Loucy (cell line): ENCODE measurements around the gene ADGRG1.

ENCODE experiments used
- H2AFZ ChIP-seq: fragments of 200-600 bp; sonication (generic); 2 replicates; pipeline ENCODE4 v1.6.0; 2016; ENCODE audit warnings: antibody characterized with exemption, mild to moderate bottlenecking, low read length, moderate library complexity
- H3F3A ChIP-seq: fragments of 200-600 bp; 2 replicates; pipeline ENCODE4 v1.6.0; 2016; ENCODE audit warnings: antibody characterized with exemption, low read depth, mild to moderate bottlenecking
- H3K27me3 ChIP-seq: fragments of 200-600 bp; sonication (generic); 2 replicates; pipeline ENCODE4 v1.6.1; 2014; ENCODE audit warnings: low read length, mild to moderate bottlenecking; ENCODE audit not compliant: insufficient read depth, poor library complexity, severe bottlenecking
- H3K36me3 ChIP-seq: fragments of 200-600 bp; sonication (generic); 2 replicates; pipeline ENCODE4 v1.6.1; 2016; ENCODE audit warnings: low read length; ENCODE audit not compliant: insufficient read depth
- H3K4me1 ChIP-seq: fragments of 200-600 bp; sonication (generic); 2 replicates; pipeline ENCODE4 v1.5.1; 2014; ENCODE audit warnings: low read length, mild to moderate bottlenecking; ENCODE audit not compliant: insufficient read depth, poor library complexity, severe bottlenecking
- H3K4me2 ChIP-seq: fragments of 200-600 bp; sonication (generic); 2 replicates; pipeline ENCODE4 v1.6.0; 2014; ENCODE audit warnings: antibody characterized with exemption, low read length, low read depth, mild to moderate bottlenecking; ENCODE audit not compliant: poor library complexity, severe bottlenecking
- H3K4me3 ChIP-seq: fragments of 200-600 bp; sonication (generic); 2 replicates; pipeline ENCODE4 v1.5.1; 2014; ENCODE audit warnings: low read length, mild to moderate bottlenecking, mixed read lengths; ENCODE audit not compliant: poor library complexity, severe bottlenecking
- H3K79me2 ChIP-seq: fragments of 200-600 bp; sonication (generic); 2 replicates; pipeline ENCODE4 v1.6.1; 2014; ENCODE audit warnings: low read length; ENCODE audit not compliant: insufficient read depth
- H3K9ac ChIP-seq: fragments of 200-600 bp; sonication (generic); 2 replicates; pipeline ENCODE4 v1.6.0; 2014; ENCODE audit warnings: mild to moderate bottlenecking, low read depth, low read length, moderate library complexity; ENCODE audit not compliant: poor library complexity, severe bottlenecking
- H3K9me2 ChIP-seq: fragments of 200-600 bp; sonication (generic); replicated peaks from 2 replicates; pipeline ENCODE4 v1.6.1; 2016; ENCODE audit warnings: low read depth, low read length, mixed read lengths
- H3K9me3 ChIP-seq: fragments of 200-600 bp; sonication (generic); 2 replicates; pipeline ENCODE4 v1.6.1; 2014; ENCODE audit warnings: mild to moderate bottlenecking, antibody characterized with exemption, low read length, low read depth; ENCODE audit not compliant: insufficient read depth
- H4K20me1 ChIP-seq: fragments of 200-600 bp; sonication (generic); 2 replicates; pipeline ENCODE4 v1.6.0; 2014; ENCODE audit warnings: antibody characterized with exemption, low read length, mild to moderate bottlenecking; ENCODE audit not compliant: insufficient read depth, poor library complexity, severe bottlenecking
- CTCF ChIP-seq: fragments of 200-600 bp; sonication (generic); conservative IDR thresholded peaks from 2 replicates; pipeline ENCODE4 v1.5.1; 2014; ENCODE audit warnings: mild to moderate bottlenecking, antibody characterized with exemption, low read length
- EZH2phosphoT487 ChIP-seq: fragments of 200-600 bp; IDR thresholded peaks from 2 replicates; pipeline ENCODE4 v1.6.1; 2018; ENCODE audit warnings: antibody characterized with exemption, mild to moderate bottlenecking, moderate library complexity, borderline replicate concordance

The ADGRG1 gene

DNA sequence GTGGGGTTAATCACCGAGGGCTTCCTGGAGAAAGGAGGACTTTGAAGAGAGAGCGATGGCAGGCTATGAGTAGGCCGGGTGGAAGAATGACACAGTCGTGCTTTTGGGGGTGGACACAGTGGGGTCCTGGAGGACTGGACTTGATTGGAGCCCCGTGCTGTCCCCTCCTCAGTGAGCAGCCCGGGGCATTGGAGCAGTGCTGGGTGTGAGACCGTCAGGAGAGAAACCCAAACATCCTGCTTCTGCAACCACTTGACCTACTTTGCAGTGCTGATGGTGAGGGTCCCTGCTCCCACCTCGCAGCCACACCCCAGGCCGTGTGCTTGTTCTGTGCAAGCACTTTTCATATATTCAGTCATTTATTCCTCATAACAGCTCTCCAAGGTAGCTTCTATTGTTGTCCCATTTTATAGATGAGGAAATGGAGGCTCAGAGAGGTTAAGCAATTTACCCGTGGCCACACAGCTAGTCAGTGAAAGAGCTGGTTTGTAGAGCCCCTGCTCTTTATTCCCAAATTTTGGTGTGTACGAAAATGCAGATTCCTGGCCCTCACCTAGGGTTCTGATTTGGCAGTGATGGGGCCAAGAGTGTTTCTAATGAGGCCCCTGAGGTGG is 28.0 kb downstream of the ADGRG1 start:
- H3K27me3 ChIP-seq: no peaks in the 10 kb centered on the region
- H3K4me3 ChIP-seq: no peak overlapping the region
- no peak overlapping the region for H3K4me2 ChIP-seq
- H3K9me3 ChIP-seq: no peaks in the 10 kb centered on the region
- H3K79me2 ChIP-seq: no peaks in the 10 kb centered on the region
- no peaks in the 10 kb centered on the region for H4K20me1 ChIP-seq
- H3K36me3 ChIP-seq: no peaks in the 10 kb centered on the region
- no peak overlapping the region for H3K9ac ChIP-seq
- H3K4me1 ChIP-seq: peaks cover 10% of the 10 kb centered on the region
- no peak for TF ChIP-seq CTCF
- H3K9me2 ChIP-seq: no peaks in the 10 kb centered on the region
- H2AFZ ChIP-seq: no peak overlapping the region
- H3F3A ChIP-seq: no peaks in the 10 kb centered on the region

DNA sequence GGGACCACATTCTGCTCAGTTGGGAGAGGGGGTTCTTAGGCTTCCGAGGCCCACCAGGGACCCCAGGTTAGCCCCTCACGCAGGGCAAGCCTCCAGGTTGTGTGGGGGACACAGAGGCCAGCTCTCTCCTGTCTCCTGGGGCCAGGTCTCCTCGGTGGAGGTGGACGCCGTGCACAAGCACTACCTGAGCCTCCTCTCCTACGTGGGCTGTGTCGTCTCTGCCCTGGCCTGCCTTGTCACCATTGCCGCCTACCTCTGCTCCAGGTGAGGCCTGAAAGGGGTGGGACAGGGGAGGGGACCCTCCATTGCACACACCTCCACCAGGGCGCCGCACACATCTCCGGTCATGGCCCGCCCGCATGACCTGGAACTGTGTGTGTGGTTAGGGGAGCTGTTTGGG is 28.8 kb downstream of the ADGRG1 start:
- Histone ChIP-seq H4K20me1 (no peaks in the 10 kb centered on the region), H3K9me3 (no peaks in the 10 kb centered on the region), H3K4me1 (peaks cover 2% of the 10 kb centered on the region), H2AFZ (no peak overlapping the region), H3K27me3 (no peaks in the 10 kb centered on the region), H3K4me3 (no peak overlapping the region), H3K9ac (no peak overlapping the region), H3K4me2 (no peak overlapping the region), H3K79me2 (no peaks in the 10 kb centered on the region), H3K36me3 (no peaks in the 10 kb centered on the region), H3K9me2 (no peaks in the 10 kb centered on the region), H3F3A (no peaks in the 10 kb centered on the region)
- no peak for TF ChIP-seq EZH2phosphoT487
- no peak for TF ChIP-seq CTCF

DNA sequence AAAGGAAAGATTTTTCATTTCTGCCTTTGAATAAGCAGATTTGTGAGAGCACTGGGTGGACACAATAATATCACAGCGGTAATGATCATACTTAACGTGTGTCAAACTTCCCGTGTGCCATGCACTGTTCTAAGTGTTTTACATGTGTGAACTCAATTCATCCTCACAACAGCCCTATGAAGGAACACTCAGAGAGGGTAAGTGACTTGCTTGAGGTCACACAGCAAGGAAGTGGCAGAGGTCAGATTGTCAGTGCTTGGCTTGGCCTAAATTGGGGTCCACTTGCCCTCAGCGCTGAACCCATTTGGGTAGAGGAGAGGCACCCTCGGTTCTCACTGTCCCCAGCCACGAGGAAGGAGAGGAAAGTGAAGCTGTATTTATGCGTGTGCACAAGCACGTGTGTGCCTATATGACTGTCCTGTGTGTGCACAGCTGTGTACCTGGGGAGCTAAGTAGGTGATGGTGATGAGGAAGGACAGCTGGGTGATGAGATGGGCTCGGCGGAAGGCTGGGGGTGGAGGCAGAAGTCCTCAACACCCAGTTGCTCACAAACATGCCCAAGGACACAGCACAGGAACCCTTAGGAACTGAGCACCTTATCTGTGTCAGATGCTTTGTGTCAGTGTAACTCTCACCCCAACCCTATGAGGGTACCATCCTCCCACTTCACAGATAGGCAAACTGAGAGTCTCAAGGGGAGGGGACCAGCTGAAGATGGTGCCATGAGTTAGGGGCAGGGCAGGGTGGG is 29.9 kb downstream of the ADGRG1 start:
- no peak overlapping the region for H3K9ac ChIP-seq
- no peaks in the 10 kb centered on the region for H3K9me2 ChIP-seq
- H3K4me2 ChIP-seq: no peak overlapping the region
- no peaks in the 10 kb centered on the region for H3K36me3 ChIP-seq
- no peaks in the 10 kb centered on the region for H4K20me1 ChIP-seq
- no peak overlapping the region for H3K4me3 ChIP-seq
- no peaks in the 10 kb centered on the region for H3K27me3 ChIP-seq
- no peaks in the 10 kb centered on the region for H3K79me2 ChIP-seq
- no peak overlapping the region for H2AFZ ChIP-seq
- H3K4me1 ChIP-seq: no peaks in the 10 kb centered on the region
- no peaks in the 10 kb centered on the region for H3K9me3 ChIP-seq
- TF ChIP-seq EZH2phosphoT487: no peak
- no peak for TF ChIP-seq CTCF
- no peaks in the 10 kb centered on the region for H3F3A ChIP-seq
